NB4 (cell line): ENCODE data around the gene HNRNPU.
A peak's percentile ranks its signal among the peaks of the same experiment; 100 is the strongest.

Source experiments
- DNase-seq: peaks from one replicate; pipeline ENCODE4 v3.0.0; 2010; ENCODE audit warnings: low read depth
- H3K4me3 ChIP-seq: one replicate; pipeline ENCODE4 v1.5.1; 2011; ENCODE audit warnings: mild to moderate bottlenecking, low read depth, low read length, moderate library complexity
- MYC ChIP-seq: IDR thresholded peaks from 2 replicates; pipeline ENCODE4 v1.6.1; 2011; ENCODE audit warnings: low read depth, low read length
- POLR2A ChIP-seq: IDR thresholded peaks from 2 replicates; pipeline ENCODE4 v1.6.1; 2011; ENCODE audit warnings: mild to moderate bottlenecking; ENCODE audit not compliant: insufficient read length; ENCODE audit errors: extremely low read depth
- TF ChIP-seq, protein P1 (sequence below): IDR thresholded peaks from 2 replicates; pipeline ENCODE4 v1.6.1; 2011; ENCODE audit warnings: low read depth, low read length
- TF ChIP-seq, protein P2 (sequence below): IDR thresholded peaks from one replicate; pipeline ENCODE4 v1.5.1; 2012; ENCODE audit warnings: low read depth, low read length

Gene HNRNPU

DNA sequence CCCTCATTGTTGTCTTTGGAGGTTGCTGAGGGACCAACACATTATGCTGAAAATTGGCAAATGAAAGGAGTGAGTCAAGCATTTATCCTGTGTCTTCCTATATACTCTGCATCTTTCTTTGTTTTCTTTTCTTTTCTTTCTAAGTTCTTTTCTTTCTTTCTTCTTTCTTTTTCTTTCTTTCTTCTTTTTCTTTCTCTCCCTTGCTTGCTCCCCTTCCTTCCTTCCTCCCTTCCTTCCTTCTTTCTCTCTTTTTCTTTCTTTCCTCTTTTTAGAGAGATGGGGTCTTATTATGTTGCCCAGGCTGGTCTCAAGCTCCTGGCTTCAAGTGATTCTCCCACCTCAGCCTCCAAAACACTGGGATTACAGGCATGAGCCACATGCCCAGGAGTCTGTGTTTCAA, 57.2 kb downstream of the HNRNPU start:
- no peak for DNase-seq
- TF ChIP-seq, protein P1, sequence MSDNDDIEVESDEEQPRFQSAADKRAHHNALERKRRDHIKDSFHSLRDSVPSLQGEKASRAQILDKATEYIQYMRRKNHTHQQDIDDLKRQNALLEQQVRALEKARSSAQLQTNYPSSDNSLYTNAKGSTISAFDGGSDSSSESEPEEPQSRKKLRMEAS = no peak
- no peak for TF ChIP-seq MYC
- TF ChIP-seq, protein P2, sequence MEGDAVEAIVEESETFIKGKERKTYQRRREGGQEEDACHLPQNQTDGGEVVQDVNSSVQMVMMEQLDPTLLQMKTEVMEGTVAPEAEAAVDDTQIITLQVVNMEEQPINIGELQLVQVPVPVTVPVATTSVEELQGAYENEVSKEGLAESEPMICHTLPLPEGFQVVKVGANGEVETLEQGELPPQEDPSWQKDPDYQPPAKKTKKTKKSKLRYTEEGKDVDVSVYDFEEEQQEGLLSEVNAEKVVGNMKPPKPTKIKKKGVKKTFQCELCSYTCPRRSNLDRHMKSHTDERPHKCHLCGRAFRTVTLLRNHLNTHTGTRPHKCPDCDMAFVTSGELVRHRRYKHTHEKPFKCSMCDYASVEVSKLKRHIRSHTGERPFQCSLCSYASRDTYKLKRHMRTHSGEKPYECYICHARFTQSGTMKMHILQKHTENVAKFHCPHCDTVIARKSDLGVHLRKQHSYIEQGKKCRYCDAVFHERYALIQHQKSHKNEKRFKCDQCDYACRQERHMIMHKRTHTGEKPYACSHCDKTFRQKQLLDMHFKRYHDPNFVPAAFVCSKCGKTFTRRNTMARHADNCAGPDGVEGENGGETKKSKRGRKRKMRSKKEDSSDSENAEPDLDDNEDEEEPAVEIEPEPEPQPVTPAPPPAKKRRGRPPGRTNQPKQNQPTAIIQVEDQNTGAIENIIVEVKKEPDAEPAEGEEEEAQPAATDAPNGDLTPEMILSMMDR = no peak
- TF ChIP-seq POLR2A = no peak
- no peak overlapping the region for H3K4me3 ChIP-seq

GRCh38 chr1:244804841-244805240, 59.5 kb downstream of the HNRNPU start:
- DNase-seq = no peak
- no peak overlapping the region for H3K4me3 ChIP-seq
- TF ChIP-seq, protein P1 = no peak

- TF ChIP-seq, protein P1 = no peak
- TF ChIP-seq, protein P2 = no peak
- no peak for TF ChIP-seq MYC
- no peak for TF ChIP-seq POLR2A
- no peak for DNase-seq
- no peak overlapping the region for H3K4me3 ChIP-seq
These were observed 61.6 kb downstream of the HNRNPU start for GRCh38 chr1:244802556-244803239.

GRCh38 chr1:244802041-244802440, 62.3 kb downstream of the HNRNPU start:
- DNase-seq = no peak
- TF ChIP-seq MYC (no peak), POLR2A (no peak)
- TF ChIP-seq, protein P1 = no peak
- TF ChIP-seq, protein P2 = no peak
- no peak overlapping the region for H3K4me3 ChIP-seq

DNA sequence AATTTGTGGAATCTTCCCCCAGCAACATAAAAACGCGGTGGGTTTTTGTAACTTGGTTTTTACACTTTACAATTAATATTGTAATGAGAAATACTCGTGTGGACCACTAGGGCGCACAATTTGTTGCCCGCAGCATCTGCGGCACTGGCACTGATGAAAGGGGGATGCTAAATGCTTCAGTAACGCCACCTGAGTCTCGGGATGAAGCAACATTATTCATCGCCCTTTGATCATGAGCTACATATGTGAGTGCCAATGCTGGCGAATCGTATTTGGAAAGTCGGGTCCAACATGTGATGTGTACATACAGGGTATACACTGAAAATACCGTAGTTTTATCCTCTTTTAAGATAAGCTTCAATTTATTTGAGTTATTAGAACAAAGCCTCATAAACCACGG, 63.1 kb downstream of the HNRNPU start:
- no peak overlapping the region for H3K4me3 ChIP-seq
- TF ChIP-seq MYC = no peak
- TF ChIP-seq, protein P2 = peak; percentile 55
- peak; percentile 82 for DNase-seq

GRCh38 chr1:244800821-244801220, 63.5 kb downstream of the HNRNPU start:
- TF ChIP-seq, protein P1 = no peak
- TF ChIP-seq, protein P2 = no peak
- TF ChIP-seq POLR2A = no peak
- no peak for TF ChIP-seq MYC
- no peak overlapping the region for H3K4me3 ChIP-seq
- no peak for DNase-seq
